HCT116 (cell line): ENCODE results near the gene UPK3B. TPM values are rescaled to one million over a fixed set of nuclear protein-coding genes. Genes with fewer than 3 reads are reported as not detected.
"Not testable (repeated sequence)": the region's sequence is repeated elsewhere in the genome, so short reads cannot be mapped to it uniquely, and the experiment has no call there.

Experiments
- ATAC-seq: fragments of 200-7000 bp; cut with Tn5 transposase; 2 replicates; pipeline ENCODE4 v1.9.1; 2020; ENCODE audit warnings: mild to moderate bottlenecking, moderate library complexity
- BruUV-seq: library from RNA; stranded (reverse); fragments of 400-500 nt; replicated peaks from 2 replicates; lab custom pipeline; 2021; lab: Mats Ljungman, UMichigan
- CTCF ChIA-PET: fragments of 300-600 bp; sonication (Branson Sonifier 250); formaldehyde crosslinking; loops from one replicate; lab custom pipeline; 2021; ENCODE audit warnings: antibody characterized with exemption; lab: Charles Lee
- POLR2A ChIA-PET: fragments of 300-600, 350-600 bp; sonication (Branson Sonifier 250); formaldehyde crosslinking; loops from one replicate; lab custom pipeline; 2021; ENCODE audit warnings: antibody characterized with exemption; lab: Charles Lee
- RAD21 ChIA-PET, 2 experiments: fragments of 300-600 bp; sonication (Branson Sonifier 250); formaldehyde crosslinking; loops; one replicate each; lab custom pipeline; 2023; ENCODE audit warnings: low total read pairs in 2 of 2; ENCODE audit not compliant: uncharacterized antibody in 2 of 2, unreplicated experiment in 2 of 2, low non-redundant PET in 1 of 2; lab: Charles Lee
- DNase-seq: peaks from one replicate; pipeline ENCODE4 v3.0.0-alpha.2; 2010; ENCODE audit warnings: low read depth, low spot score
- H2AFZ ChIP-seq: fragments of 200-600 bp; shearing (Covaris generic), sonication (generic); 2 replicates; pipeline ENCODE4 v1.6.1; 2017; ENCODE audit warnings: low read depth, mixed run types, mixed read lengths, antibody characterized with exemption, low read length; ENCODE audit not compliant: poor library complexity, severe bottlenecking
- H3K27ac ChIP-seq: 2 replicates; pipeline ENCODE4 v1.5.1; 2012; ENCODE audit warnings: low read depth, low read length
- H3K27me3 ChIP-seq: fragments of 200-600 bp; sonication (generic); 2 replicates; pipeline ENCODE4 v1.6.1; 2016; ENCODE audit warnings: mixed run types, low read length, mixed read lengths; ENCODE audit not compliant: insufficient read depth
- H3K36me3 ChIP-seq, 2 experiments: fragments of 200-500 bp in 1 of 2; fragments of 200-600 bp in 1 of 2; sonication (Bioruptor generic) in 1 of 2; sonication (generic) in 1 of 2; 2 replicates each; pipeline versions ENCODE4 v1.5.1 to v1.6.1; 2014 to 2016; ENCODE audit warnings: low read length in 2 of 2, inconsistent platforms in 1 of 2, mixed read lengths in 1 of 2, mixed run types in 1 of 2; ENCODE audit not compliant: insufficient read depth in 2 of 2, control insufficient read depth in 1 of 2
- H3K4me1 ChIP-seq, 2 experiments: fragments of 200-600 bp in 1 of 2; sonication (generic) in 1 of 2; 2 replicates each; pipeline versions ENCODE4 v1.5.1 to v1.6.1; 2012 to 2017; ENCODE audit warnings: low read length in 2 of 2, inconsistent platforms in 1 of 2, mild to moderate bottlenecking in 1 of 2, mixed read lengths in 1 of 2, mixed run types in 1 of 2, moderate library complexity in 1 of 2; ENCODE audit not compliant: insufficient read depth in 2 of 2, control insufficient read depth in 1 of 2
- H3K4me2 ChIP-seq: fragments of 200-600 bp; sonication (generic); 2 replicates; pipeline ENCODE4 v1.6.1; 2017; ENCODE audit warnings: mixed run types, low read length, mixed read lengths
- H3K4me3 ChIP-seq, 2 experiments: fragments of 200-600 bp in 1 of 2; sonication (generic) in 1 of 2; replicated peaks in 1 of 2; 2 replicates each; pipeline ENCODE4 v1.5.1; 2011 to 2016; ENCODE audit warnings: low read length in 2 of 2, control low read depth in 1 of 2, low read depth in 1 of 2, mild to moderate bottlenecking in 1 of 2, mixed read lengths in 1 of 2, mixed run types in 1 of 2
- H3K79me2 ChIP-seq: fragments of 200-600 bp; sonication (generic); 2 replicates; pipeline ENCODE4 v1.6.1; 2017; ENCODE audit warnings: mild to moderate bottlenecking, mixed run types, low read length, moderate library complexity, mixed read lengths; ENCODE audit not compliant: insufficient read depth
- H3K9ac ChIP-seq: fragments of 200-600 bp; sonication (generic); 2 replicates; pipeline ENCODE4 v1.6.1; 2016; ENCODE audit warnings: low read length, mixed read lengths
- H3K9me2 ChIP-seq: fragments of 200-600 bp; sonication (generic), shearing (Covaris generic); 2 replicates; pipeline ENCODE4 v1.6.1; 2017; ENCODE audit warnings: mixed run types, mild to moderate bottlenecking, moderate library complexity; ENCODE audit not compliant: insufficient read depth
- H3K9me3 ChIP-seq, 2 experiments: fragments of 200-500 bp in 1 of 2; fragments of 200-600 bp in 1 of 2; sonication (Bioruptor generic) in 1 of 2; sonication (generic) in 1 of 2; 2 replicates each; pipeline ENCODE4 v1.6.1; 2014 to 2017; ENCODE audit warnings: low read length in 2 of 2, mixed read lengths in 2 of 2, inconsistent platforms in 1 of 2, low read depth in 1 of 2, mild to moderate bottlenecking in 1 of 2, mixed run types in 1 of 2, moderate library complexity in 1 of 2; ENCODE audit not compliant: control insufficient read depth in 1 of 2, insufficient read depth in 1 of 2
- H4K20me1 ChIP-seq: fragments of 200-600 bp; sonication (generic), shearing (Covaris generic); 2 replicates; pipeline ENCODE4 v1.6.1; 2017; ENCODE audit warnings: mixed run types, mild to moderate bottlenecking, moderate library complexity; ENCODE audit not compliant: insufficient read depth
- intact Hi-C: fragments of 100-400 bp; cut with micrococcal nuclease; formaldehyde crosslinking; loops from 2 replicates; pipeline ENCODE4 v1.10.0; 2022
- total RNA-seq: library from RNA; stranded (reverse); gene quantifications from one replicate; pipeline ENCODE4 v1.2.1, GENCODE V29; 2021; ENCODE audit not compliant: unreplicated experiment

Gene UPK3B
- total RNA-seq, 1 experiment from 2014 or later, result 2.3 TPM

GRCh38 chr7:76559685-76560084 lies 49.3 kb downstream of the UPK3B start:
- H3K9me2 ChIP-seq, H3K4me3 ChIP-seq, POLR2A ChIA-PET, CTCF ChIA-PET, H3K4me1 ChIP-seq, H2AFZ ChIP-seq, H4K20me1 ChIP-seq, H3K27me3 ChIP-seq, DNase-seq, H3K36me3 ChIP-seq, H3K9ac ChIP-seq, RAD21 ChIA-PET, ATAC-seq, BruUV-seq, H3K27ac ChIP-seq, intact Hi-C loops, H3K4me2 ChIP-seq, H3K9me3 ChIP-seq: not testable (repeated sequence)
- H3K79me2 ChIP-seq, result peaks cover 57% of the 10 kb centered on the region

GRCh38 chr7:76560157-76560556 lies 49.8 kb downstream of the UPK3B start:
- H3K79me2 ChIP-seq, result peaks cover 53% of the 10 kb centered on the region
- H2AFZ ChIP-seq, ATAC-seq, CTCF ChIA-PET, H3K27ac ChIP-seq, RAD21 ChIA-PET, H3K9me2 ChIP-seq, H3K4me3 ChIP-seq, H3K9me3 ChIP-seq, POLR2A ChIA-PET, DNase-seq, H3K4me1 ChIP-seq, H3K27me3 ChIP-seq, H3K4me2 ChIP-seq, H3K36me3 ChIP-seq, H3K9ac ChIP-seq, BruUV-seq, H4K20me1 ChIP-seq, intact Hi-C loops: not testable (repeated sequence)

GRCh38 chr7:76561342-76561741 lies 51.0 kb downstream of the UPK3B start:
- H2AFZ ChIP-seq, H3K27ac ChIP-seq, intact Hi-C loops, H3K36me3 ChIP-seq, RAD21 ChIA-PET, BruUV-seq, POLR2A ChIA-PET, H3K9me2 ChIP-seq, H3K27me3 ChIP-seq, H3K4me1 ChIP-seq, H3K4me2 ChIP-seq, CTCF ChIA-PET, H3K4me3 ChIP-seq, H3K9me3 ChIP-seq, ATAC-seq, DNase-seq, H3K9ac ChIP-seq, H4K20me1 ChIP-seq: not testable (repeated sequence)
- H3K79me2 ChIP-seq, result peaks cover 47% of the 10 kb centered on the region

GRCh38 chr7:76565001-76565400 lies 54.6 kb downstream of the UPK3B start:
- BruUV-seq, RAD21 ChIA-PET, intact Hi-C loops, POLR2A ChIA-PET, H3K4me2 ChIP-seq, ATAC-seq, H3K9me3 ChIP-seq, DNase-seq, H3K27me3 ChIP-seq, H2AFZ ChIP-seq, H3K9ac ChIP-seq, H3K4me3 ChIP-seq, H3K36me3 ChIP-seq, H4K20me1 ChIP-seq, CTCF ChIA-PET, H3K27ac ChIP-seq, H3K9me2 ChIP-seq: not testable (repeated sequence)
- H3K79me2 ChIP-seq, result peaks cover 50% of the 10 kb centered on the region
- H3K4me1 ChIP-seq, result peaks cover 0 to 11% of the 10 kb centered on the region in 2 experiments; a peak in 2 of 4 replicates
